22Rv1 (cell line): ENCODE results near the gene ADAMTSL2.

ENCODE experiments used
- CTCF ChIP-seq: fragments of 450-650 bp; IDR thresholded peaks from 2 replicates; pipeline ENCODE4 v1.5.1; 2017; ENCODE audit warnings: mild to moderate bottlenecking
- ZFX ChIP-seq: fragments of 450-650 bp; IDR thresholded peaks from 2 replicates; pipeline ENCODE4 v1.6.1; 2017; ENCODE audit warnings: antibody characterized with exemption, borderline replicate concordance

- TF ChIP-seq CTCF (no peak), ZFX (no peak)
Measured at GRCh38 chr9:133571896-133572595, 37.5 kb downstream of the ADAMTSL2 start.
